Measurements from ENCODE around the gene ERF. TPM values are rescaled to one million over a fixed set of nuclear protein-coding genes. Genes with fewer than 3 reads are reported as not detected.

The ERF gene
- total and polyA plus RNA-seq, 2 experiments from 2014 or later: 24.4 to 47.1 TPM

DNA sequence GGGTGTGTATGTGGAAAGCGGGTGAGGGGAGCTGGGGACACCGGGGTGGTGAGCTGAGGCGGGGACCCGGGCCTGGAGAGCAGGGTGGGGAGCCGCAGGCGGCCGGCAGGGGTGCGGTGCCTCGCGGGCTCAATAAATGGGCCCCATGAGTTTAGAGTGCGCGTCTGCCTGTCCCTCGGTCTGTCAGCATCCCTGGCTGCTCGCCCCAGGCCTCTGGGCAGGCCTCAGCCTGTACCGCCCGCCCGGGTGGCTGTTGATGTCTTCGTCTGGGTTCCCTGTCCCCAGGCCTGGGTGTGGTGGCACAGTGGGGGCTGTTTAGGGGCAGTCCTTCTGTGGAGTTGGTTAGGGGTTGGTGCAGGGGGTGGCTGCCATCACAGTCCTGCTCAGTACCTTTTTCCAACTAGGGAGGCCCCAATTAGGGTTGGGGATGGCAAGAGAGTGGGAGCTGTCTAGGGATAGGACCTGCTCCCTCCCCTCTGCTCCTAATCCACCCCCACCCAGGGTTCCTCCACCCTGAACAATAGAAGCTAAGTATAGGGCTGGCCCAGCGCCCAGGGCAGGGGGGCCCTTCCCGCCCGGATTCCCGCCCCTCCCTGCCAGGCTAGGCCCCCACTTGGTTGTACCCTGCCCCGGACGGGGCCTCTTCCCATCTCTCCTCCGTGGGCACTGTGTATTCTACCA is 26.4 kb upstream of the ERF start:
- TF ChIP-seq EZH2 (IDR thresholded peaks at IDR 0.05; ENCODE audit: borderline replicate concordance) (no peak), EZH2phosphoT487 (IDR thresholded peaks at IDR 0.05; ENCODE audit: low read depth, severe bottlenecking, unreplicated experiment) (no peak)
- Histone ChIP-seq H3K27me3 (no peaks in the 10 kb centered on the region), H3K9me2 (replicated peaks; ENCODE audit: insufficient read depth) (no peaks in the 10 kb centered on the region), H3K4me3 (peak overlapping the region; percentile 41), H3K36me3 (replicated peaks; ENCODE audit: insufficient read depth, low read depth) (no peaks in the 10 kb centered on the region), H3K79me2 (peaks cover 60% of the 10 kb centered on the region), H3K4me1 (ENCODE audit: insufficient read depth) (peaks cover 67% of the 10 kb centered on the region), H4K20me1 (ENCODE audit: insufficient read depth, poor library complexity, severe bottlenecking) (peaks cover 18% of the 10 kb centered on the region), H2AFZ (no peak overlapping the region), H3K27ac (peak overlapping the region; percentile 99), H3K4me2 (peak overlapping the region; percentile 94), H3K9me3 (ENCODE audit: low read depth) (no peaks in the 10 kb centered on the region)
- DNase-seq (ENCODE audit: low spot score): peak; percentile 81
- 13% methylated on average over 9 of the region's 25 CpGs for WGBS (ENCODE audit: low lambda C conversion rate, missing lambda C conversion rate)

DNA sequence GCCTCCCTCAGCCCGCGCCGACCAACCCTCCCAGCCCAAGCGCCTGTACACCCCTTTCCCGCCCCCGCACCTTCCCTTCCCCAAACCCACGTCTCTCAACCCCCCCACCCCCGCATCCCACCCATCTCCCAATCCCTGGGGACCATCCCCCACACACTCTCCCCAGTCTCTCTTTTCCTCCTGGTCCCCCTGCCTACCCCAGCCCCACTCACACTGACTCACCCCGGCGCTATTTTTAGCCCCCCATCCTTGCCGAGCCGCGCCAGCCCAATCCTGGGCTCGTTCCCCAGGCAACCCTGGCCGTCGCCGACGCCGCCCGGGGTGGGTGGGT is 25.9 kb upstream of the ERF start:
- WGBS (ENCODE audit: low lambda C conversion rate, missing lambda C conversion rate): 0% methylated on average over 3 of the region's 20 CpGs

GRCh38 chr19:42279902-42280814 is 25.2 kb upstream of the ERF start:
- Histone ChIP-seq H3K4me2 (peak overlapping the region; percentile 94), H3K9me2 (replicated peaks; ENCODE audit: insufficient read depth) (no peaks in the 10 kb centered on the region), H3K4me1 (ENCODE audit: insufficient read depth) (peaks cover 56% of the 10 kb centered on the region), H4K20me1 (ENCODE audit: insufficient read depth, poor library complexity, severe bottlenecking) (peaks cover 9% of the 10 kb centered on the region), H3K4me3 (peak overlapping the region; percentile 99), H3K27ac (peak overlapping the region; percentile 99), H3K79me2 (peaks cover 60% of the 10 kb centered on the region), H3K27me3 (no peaks in the 10 kb centered on the region), H3K36me3 (replicated peaks; ENCODE audit: insufficient read depth, low read depth) (no peaks in the 10 kb centered on the region), H2AFZ (peak overlapping the region; percentile 58), H3K9me3 (ENCODE audit: low read depth) (no peaks in the 10 kb centered on the region)
- TF ChIP-seq CTCF (IDR thresholded peaks at IDR 0.05; ENCODE audit: poor library complexity) (peak; percentile 97), EZH2 (IDR thresholded peaks at IDR 0.05; ENCODE audit: borderline replicate concordance) (no peak)
- DNase-seq (ENCODE audit: low spot score): peak; percentile 93
- WGBS (ENCODE audit: low lambda C conversion rate, missing lambda C conversion rate): 1% methylated on average over 54 of the region's 89 CpGs

More for the DNA sequence above, 25.9 kb upstream of the ERF start:
- Histone ChIP-seq H4K20me1 (ENCODE audit: insufficient read depth, poor library complexity, severe bottlenecking) (peaks cover 13% of the 10 kb centered on the region), H3K4me3 (peak overlapping the region; percentile 99), H3K9me3 (ENCODE audit: low read depth) (no peaks in the 10 kb centered on the region), H2AFZ (no peak overlapping the region), H3K79me2 (peaks cover 60% of the 10 kb centered on the region), H3K4me2 (peak overlapping the region; percentile 94), H3K4me1 (ENCODE audit: insufficient read depth) (peaks cover 62% of the 10 kb centered on the region), H3K27me3 (no peaks in the 10 kb centered on the region), H3K27ac (peak overlapping the region; percentile 99), H3K9me2 (replicated peaks; ENCODE audit: insufficient read depth) (no peaks in the 10 kb centered on the region), H3K36me3 (replicated peaks; ENCODE audit: insufficient read depth, low read depth) (no peaks in the 10 kb centered on the region)
- DNase-seq (ENCODE audit: low spot score): no peak
- TF ChIP-seq EZH2phosphoT487 (IDR thresholded peaks at IDR 0.05; ENCODE audit: low read depth, severe bottlenecking, unreplicated experiment) (no peak), EZH2 (IDR thresholded peaks at IDR 0.05; ENCODE audit: borderline replicate concordance) (no peak), CTCF (IDR thresholded peaks at IDR 0.05; ENCODE audit: poor library complexity) (no peak)
